Mucosa of rectum (tissue), 2 donors: ENCODE data around the gene KCNJ10.
A peak's percentile ranks its signal among the peaks of the same experiment; 100 is the strongest.

Source experiments
- H3K27ac ChIP-seq, 2 donors: one replicate each; pipeline ENCODE4 v1.7.0; 2013; ENCODE audit warnings: inconsistent platforms in 2 of 2, low read depth in 2 of 2, low read length in 2 of 2
- H3K27me3 ChIP-seq, 2 donors: one replicate each; pipeline ENCODE4 v1.7.0; 2013; ENCODE audit warnings: low read length in 2 of 2; ENCODE audit not compliant: control insufficient read depth in 2 of 2, insufficient read depth in 2 of 2
- H3K36me3 ChIP-seq, 2 donors: one replicate each; pipeline ENCODE4 v1.7.0; 2013; ENCODE audit warnings: low read length in 2 of 2; ENCODE audit not compliant: control insufficient read depth in 2 of 2, insufficient read depth in 2 of 2
- H3K4me1 ChIP-seq, 2 donors: one replicate each; pipeline ENCODE4 v1.7.0; 2013; ENCODE audit warnings: low read length in 2 of 2, mild to moderate bottlenecking in 1 of 2; ENCODE audit not compliant: control insufficient read depth in 2 of 2, insufficient read depth in 2 of 2
- H3K4me3 ChIP-seq, 2 donors: one replicate each; pipeline ENCODE4 v1.7.0; 2013; ENCODE audit warnings: low read length in 2 of 2
- H3K9ac ChIP-seq, 2 donors: one replicate each; pipeline ENCODE4 v1.7.0; 2013; ENCODE audit warnings: low read length in 2 of 2, low read depth in 1 of 2, mild to moderate bottlenecking in 1 of 2
- H3K9me3 ChIP-seq, 2 donors: one replicate each; pipeline ENCODE4 v1.7.0; 2013; ENCODE audit warnings: low read length in 2 of 2; ENCODE audit not compliant: control insufficient read depth in 2 of 2
- donor health status: healthy.
- donor health status: Normal muscosa, but diverticular disease.

The KCNJ10 gene

GRCh38 chr1:159972443-159973205, 97.3 kb downstream of the KCNJ10 start:
- H3K9ac ChIP-seq, result no peak overlapping the region
- peaks cover 13 to 22% of the 10 kb centered on the region in 2 donors for H3K4me1 ChIP-seq
- H3K27me3 ChIP-seq, result no peaks in the 10 kb centered on the region
- no peaks in the 10 kb centered on the region for H3K36me3 ChIP-seq
- H3K27ac ChIP-seq, result no peak overlapping the region
- H3K9me3 ChIP-seq, result no peaks in the 10 kb centered on the region
- H3K4me3 ChIP-seq, result no peak overlapping the region

GRCh38 chr1:159970932-159971342, 99.0 kb downstream of the KCNJ10 start:
- no peak overlapping the region for H3K4me3 ChIP-seq

GRCh38 chr1:159968901-159969300, 101.1 kb downstream of the KCNJ10 start:
- H3K36me3 ChIP-seq, result no peaks in the 10 kb centered on the region

More at GRCh38 chr1:159970932-159971342, 99.0 kb downstream of the KCNJ10 start:
- H3K27me3 ChIP-seq, result no peaks in the 10 kb centered on the region
- no peaks in the 10 kb centered on the region for H3K36me3 ChIP-seq
- peak overlapping the region; percentile 73 for H3K27ac ChIP-seq
- H3K4me1 ChIP-seq, result peaks cover 13 to 22% of the 10 kb centered on the region in 2 donors
- H3K9me3 ChIP-seq, result no peaks in the 10 kb centered on the region
- H3K9ac ChIP-seq, result no peak overlapping the region

GRCh38 chr1:159965263-159965662, 104.7 kb downstream of the KCNJ10 start:
- no peak overlapping the region for H3K27ac ChIP-seq
- no peak overlapping the region for H3K4me3 ChIP-seq

More at GRCh38 chr1:159968901-159969300, 101.1 kb downstream of the KCNJ10 start:
- Histone ChIP-seq H3K4me3 (no peak overlapping the region), H3K27me3 (no peaks in the 10 kb centered on the region), H3K27ac (no peak overlapping the region), H3K9me3 (no peaks in the 10 kb centered on the region), H3K4me1 (peaks cover 13 to 22% of the 10 kb centered on the region in 2 donors), H3K9ac (no peak overlapping the region)

GRCh38 chr1:159964144-159964543, 105.8 kb downstream of the KCNJ10 start:
- Histone ChIP-seq H3K27ac (no peak overlapping the region), H3K27me3 (no peaks in the 10 kb centered on the region), H3K9me3 (no peaks in the 10 kb centered on the region), H3K4me3 (no peak overlapping the region), H3K4me1 (peaks cover 6 to 16% of the 10 kb centered on the region in 2 donors), H3K36me3 (no peaks in the 10 kb centered on the region), H3K9ac (no peak overlapping the region)

More at GRCh38 chr1:159965263-159965662, 104.7 kb downstream of the KCNJ10 start:
- Histone ChIP-seq H3K27me3 (no peaks in the 10 kb centered on the region), H3K36me3 (no peaks in the 10 kb centered on the region), H3K9ac (peak overlapping the region in 1 of 2 donors; percentile 8), H3K9me3 (no peaks in the 10 kb centered on the region), H3K4me1 (peaks cover 9 to 23% of the 10 kb centered on the region in 2 donors)

GRCh38 chr1:159962176-159962575, 107.8 kb downstream of the KCNJ10 start:
- Histone ChIP-seq H3K4me1 (peaks cover 6 to 20% of the 10 kb centered on the region in 2 donors), H3K36me3 (no peaks in the 10 kb centered on the region), H3K4me3 (peak overlapping the region; percentile 74 to 79), H3K9ac (peak overlapping the region in 1 of 2 donors; percentile 57), H3K9me3 (no peaks in the 10 kb centered on the region), H3K27ac (peak overlapping the region; percentile 91 to 94), H3K27me3 (no peaks in the 10 kb centered on the region)

GRCh38 chr1:159961636-159962035, 108.3 kb downstream of the KCNJ10 start:
- H3K36me3 ChIP-seq, result no peaks in the 10 kb centered on the region
- H3K27ac ChIP-seq, result peak overlapping the region; percentile 91 to 94
- no peaks in the 10 kb centered on the region for H3K9me3 ChIP-seq
- H3K4me1 ChIP-seq, result peaks cover 6 to 20% of the 10 kb centered on the region in 2 donors
- peak overlapping the region; percentile 57 to 77 for H3K9ac ChIP-seq
- H3K4me3 ChIP-seq, result peak overlapping the region; percentile 74 to 79
- H3K27me3 ChIP-seq, result no peaks in the 10 kb centered on the region

GRCh38 chr1:159960721-159961381, 109.1 kb downstream of the KCNJ10 start:
- Histone ChIP-seq H3K9me3 (no peaks in the 10 kb centered on the region), H3K4me3 (peak overlapping the region; percentile 74 to 79), H3K27me3 (no peaks in the 10 kb centered on the region), H3K27ac (peak overlapping the region; percentile 91 to 94), H3K36me3 (no peaks in the 10 kb centered on the region), H3K4me1 (peaks cover 6 to 20% of the 10 kb centered on the region in 2 donors), H3K9ac (peak overlapping the region; percentile 57 to 77)

GRCh38 chr1:159959451-159959850, 110.5 kb downstream of the KCNJ10 start:
- Histone ChIP-seq H3K27ac (no peak overlapping the region), H3K9ac (no peak overlapping the region), H3K9me3 (no peaks in the 10 kb centered on the region)

GRCh38 chr1:159958719-159959380, 111.1 kb downstream of the KCNJ10 start:
- Histone ChIP-seq H3K27me3 (no peaks in the 10 kb centered on the region), H3K27ac (no peak overlapping the region), H3K36me3 (no peaks in the 10 kb centered on the region), H3K9me3 (no peaks in the 10 kb centered on the region), H3K9ac (no peak overlapping the region), H3K4me3 (no peak overlapping the region), H3K4me1 (peaks cover 6 to 20% of the 10 kb centered on the region in 2 donors)

More at GRCh38 chr1:159959451-159959850, 110.5 kb downstream of the KCNJ10 start:
- Histone ChIP-seq H3K4me1 (peaks cover 6 to 20% of the 10 kb centered on the region in 2 donors), H3K4me3 (no peak overlapping the region), H3K27me3 (no peaks in the 10 kb centered on the region), H3K36me3 (no peaks in the 10 kb centered on the region)
